K562 (cell line): ENCODE results near the gene PDE6G. TPM values are rescaled to one million over a fixed set of nuclear protein-coding genes. Genes with fewer than 3 reads are reported as not detected.

Experiments
- ATAC-seq: fragments of 200-7000 bp; cut with Tn5 transposase; 3 replicates; pipeline ENCODE4 v1.9.1; 2020; ENCODE audit warnings: moderate library complexity
- BruUV-seq: library from RNA; stranded (reverse); fragments of 400-500 nt; replicated peaks from 2 replicates; lab custom pipeline; 2021; lab: Mats Ljungman, UMichigan
- CTCF ChIA-PET: fragments of 300-600 bp; formaldehyde crosslinking; extraction: SDS; loops from one replicate; lab custom pipeline; 2021; ENCODE audit warnings: low intra/inter-chr PET ratio; lab: Yijun Ruan, JAX
- POLR2A ChIA-PET: fragments of 300-600, 350-650 bp; sonication (Branson Sonifier 250); formaldehyde crosslinking; extraction: SDS; loops from one replicate; lab custom pipeline; 2021; ENCODE audit warnings: antibody characterized with exemption, inconsistent platforms; lab: Yijun Ruan, JAX
- DNase-seq, 4 experiments: peaks; one replicate each; pipeline versions ENCODE4 v3.0.0 to v3.0.0-alpha.2; 2011 to 2018; ENCODE audit warnings: low spot score in 3 of 4, mixed read lengths in 3 of 4; ENCODE audit errors: extremely low read depth in 1 of 4
- FAIRE-seq: peaks from 2 replicates; lab custom pipeline; 2011; peaks lifted over from hg19 to GRCh38; lab: Jason Lieb, UNC
- H2AFZ ChIP-seq: 2 replicates; pipeline ENCODE4 v1.6.0; 2011; ENCODE audit warnings: low read depth, low read length, control low read depth, inconsistent platforms
- H3K27ac ChIP-seq: fragments of 200-600 bp; 3 replicates; pipeline ENCODE4 v1.8.0; 2011; ENCODE audit warnings: low read depth, mild to moderate bottlenecking, control low read depth, inconsistent platforms, low read length, moderate library complexity, mixed read lengths; ENCODE audit errors: extremely low read depth
- H3K27me3 ChIP-seq, 2 experiments: fragments of 300-600 bp in 1 of 2; 2 replicates in 1 of 2; 3 replicates in 1 of 2; pipeline versions ENCODE4 v1.6.0 to v1.8.0; 2011; ENCODE audit warnings: inconsistent platforms in 2 of 2, low read length in 2 of 2, mild to moderate bottlenecking in 1 of 2, mixed read lengths in 1 of 2, moderate library complexity in 1 of 2; ENCODE audit not compliant: control insufficient read depth in 2 of 2, insufficient read depth in 2 of 2
- H3K36me3 ChIP-seq: fragments of 300-600 bp; 3 replicates; pipeline ENCODE4 v1.8.0; 2011; ENCODE audit warnings: mild to moderate bottlenecking, low read length, inconsistent platforms; ENCODE audit not compliant: control insufficient read depth, insufficient read depth
- H3K4me1 ChIP-seq, 2 experiments: fragments of 200-600 bp in 1 of 2; replicated peaks in 1 of 2; 2 replicates in 1 of 2; 3 replicates in 1 of 2; pipeline versions ENCODE4 v1.5.1 to v1.8.0; 2011; ENCODE audit warnings: inconsistent platforms in 2 of 2, low read length in 2 of 2, mild to moderate bottlenecking in 1 of 2, mixed read lengths in 1 of 2, moderate library complexity in 1 of 2; ENCODE audit not compliant: control insufficient read depth in 2 of 2, insufficient read depth in 2 of 2
- H3K4me2 ChIP-seq: 2 replicates; pipeline ENCODE4 v1.6.1; 2011; ENCODE audit warnings: low read length, control low read depth, inconsistent platforms, mixed read lengths; ENCODE audit not compliant: insufficient read depth
- H3K4me3 ChIP-seq: fragments of 200-600 bp; sonication (generic), shearing (Covaris generic); 2 replicates; pipeline ENCODE4 v1.5.1; 2016; ENCODE audit warnings: control low read depth, inconsistent platforms
- H3K79me2 ChIP-seq: fragments of 200-600 bp; 3 replicates; pipeline ENCODE4 v1.8.0; 2011; ENCODE audit warnings: low read length, inconsistent platforms; ENCODE audit not compliant: control insufficient read depth, insufficient read depth
- H3K9ac ChIP-seq, 2 experiments: 2 replicates each; pipeline versions ENCODE4 v1.6.0 to v1.6.1; 2011; ENCODE audit warnings: low read depth in 2 of 2, low read length in 2 of 2, control low read depth in 1 of 2, inconsistent platforms in 1 of 2, mild to moderate bottlenecking in 1 of 2, mixed read lengths in 1 of 2; ENCODE audit not compliant: insufficient read depth in 1 of 2
- H3K9me1 ChIP-seq: one replicate; pipeline ENCODE4 v1.6.0; 2011; ENCODE audit warnings: inconsistent platforms, mild to moderate bottlenecking, low read length, moderate library complexity; ENCODE audit not compliant: control insufficient read depth, insufficient read depth
- H3K9me3 ChIP-seq: replicated peaks from 2 replicates; pipeline ENCODE4 v1.5.1; 2011; ENCODE audit warnings: low read depth, low read length, inconsistent platforms; ENCODE audit not compliant: control insufficient read depth, insufficient read depth
- H4K20me1 ChIP-seq: replicated peaks from 2 replicates; pipeline ENCODE4 v1.6.1; 2011; ENCODE audit warnings: low read length, inconsistent platforms, mixed read lengths; ENCODE audit not compliant: control insufficient read depth, insufficient read depth
- ELF2 ChIP-seq: fragments of 250-450 bp; sonication (Bioruptor Pico); IDR thresholded peaks from 2 replicates; pipeline ENCODE4 v1.5.0; 2021; ENCODE audit warnings: mild to moderate bottlenecking
- MEF2A ChIP-seq: IDR thresholded peaks from 2 replicates; pipeline ENCODE4 v1.6.1; 2011; ENCODE audit warnings: low read depth, mild to moderate bottlenecking, low read length, moderate library complexity; ENCODE audit not compliant: control insufficient read depth
- ZNF431 ChIP-seq: sonication (generic); formaldehyde crosslinking; IDR thresholded peaks from 2 replicates; pipeline ENCODE4 v1.8.0; 2022; ENCODE audit warnings: mild to moderate bottlenecking, missing genetic modification reagents
- ZNF449 ChIP-seq: fragments of 250-450 bp; sonication (Bioruptor Pico); IDR thresholded peaks from 2 replicates; pipeline ENCODE4 v1.8.0; 2022; ENCODE audit warnings: moderate library complexity, mild to moderate bottlenecking, inconsistent platforms
- WGBS: fragments of 100-300 bp; shearing (Covaris generic); methylation state at CpG from one replicate; pipeline ENCODE4 v1.1.6; 2016; ENCODE audit warnings: low coverage, mixed read lengths; ENCODE audit not compliant: insufficient coverage; ENCODE audit errors: missing lambda C conversion rate; 5-methylcytosine and 5-hydroxymethylcytosine counted together
- in situ Hi-C: fragments of 300-500 bp; cut with MboI; formaldehyde crosslinking; loops from 4 replicates; pipeline ENCODE4 v1.15.0; 2018; ENCODE audit warnings: inconsistent platforms, mixed read lengths
- intact Hi-C: fragments of 100-400 bp; cut with micrococcal nuclease; formaldehyde crosslinking; loops from 2 replicates; pipeline ENCODE4 v1.14.2; 2022
- polyA plus RNA-seq, 8 experiments: library from polyadenylated mRNA; depleted of rRNA in 4 of 8; stranded (reverse) in 5 of 8; unstranded in 3 of 8; fragments of >200 nt; fragmentation: Nextera tagmentation in 2 of 8; fragmentation: Illumina TruSeq in 1 of 8; extraction: Ambion mirVana in 2 of 8; extraction: Trizol in 1 of 8; gene quantifications; 2 replicates each; pipeline versions ENCODE4 v1.2.1 to v1.2.3, GENCODE V29; 2011 to 2014; ENCODE audit warnings: inconsistent platforms in 1 of 8, missing spikeins in 1 of 8
- total RNA-seq, 7 experiments: library from RNA; depleted of rRNA in 6 of 7; stranded (reverse); fragments of >200 nt in 6 of 7; fragmentation: Illumina TruSeq in 2 of 7; extraction: Trizol in 2 of 7; gene quantifications; 2 replicates each; pipeline versions ENCODE4 v1.2.1 to v1.2.3, GENCODE V29; 2011 to 2021; ENCODE audit warnings: low replicate concordance in 1 of 7
- TF ChIP-seq, protein P1 (sequence below): fragments of 450-650 bp; IDR thresholded peaks from 2 replicates; pipeline ENCODE4 v1.6.1; 2016; ENCODE audit warnings: mild to moderate bottlenecking
- TF ChIP-seq, protein P2 (sequence below): fragments of 250-450 bp; sonication (Bioruptor Pico); IDR thresholded peaks from 2 replicates; pipeline ENCODE4 v1.8.0; 2022; ENCODE audit warnings: inconsistent platforms, mild to moderate bottlenecking, moderate library complexity, borderline replicate concordance

Gene PDE6G
- total and polyA plus RNA-seq, 9 of the 15 experiments (the other 6 are each of a cell fraction or from before 2014, with no cell fraction given) = 0.14 to 0.59 TPM; not detected in 7

DNA sequence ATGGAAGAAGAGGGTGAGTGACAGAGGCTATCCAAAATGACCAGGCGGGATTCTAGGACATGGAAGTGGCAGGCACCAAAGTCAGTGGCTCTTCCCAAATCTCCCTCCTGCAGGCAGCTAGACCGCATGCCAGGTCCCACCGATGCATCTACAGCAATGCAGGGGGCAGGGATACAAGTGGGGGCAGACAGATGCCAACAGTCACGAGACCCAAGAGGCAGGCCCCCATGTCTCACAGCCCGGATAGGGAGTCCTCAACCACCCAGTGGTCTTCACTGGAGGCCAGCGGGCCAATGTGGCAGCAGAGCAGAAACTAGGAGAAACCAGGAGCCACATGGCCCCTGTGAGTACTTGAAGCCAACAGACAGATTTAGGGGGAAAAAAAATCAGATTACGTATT lies 39.5 kb downstream of the PDE6G start (continued):
- TF ChIP-seq, protein P1, sequence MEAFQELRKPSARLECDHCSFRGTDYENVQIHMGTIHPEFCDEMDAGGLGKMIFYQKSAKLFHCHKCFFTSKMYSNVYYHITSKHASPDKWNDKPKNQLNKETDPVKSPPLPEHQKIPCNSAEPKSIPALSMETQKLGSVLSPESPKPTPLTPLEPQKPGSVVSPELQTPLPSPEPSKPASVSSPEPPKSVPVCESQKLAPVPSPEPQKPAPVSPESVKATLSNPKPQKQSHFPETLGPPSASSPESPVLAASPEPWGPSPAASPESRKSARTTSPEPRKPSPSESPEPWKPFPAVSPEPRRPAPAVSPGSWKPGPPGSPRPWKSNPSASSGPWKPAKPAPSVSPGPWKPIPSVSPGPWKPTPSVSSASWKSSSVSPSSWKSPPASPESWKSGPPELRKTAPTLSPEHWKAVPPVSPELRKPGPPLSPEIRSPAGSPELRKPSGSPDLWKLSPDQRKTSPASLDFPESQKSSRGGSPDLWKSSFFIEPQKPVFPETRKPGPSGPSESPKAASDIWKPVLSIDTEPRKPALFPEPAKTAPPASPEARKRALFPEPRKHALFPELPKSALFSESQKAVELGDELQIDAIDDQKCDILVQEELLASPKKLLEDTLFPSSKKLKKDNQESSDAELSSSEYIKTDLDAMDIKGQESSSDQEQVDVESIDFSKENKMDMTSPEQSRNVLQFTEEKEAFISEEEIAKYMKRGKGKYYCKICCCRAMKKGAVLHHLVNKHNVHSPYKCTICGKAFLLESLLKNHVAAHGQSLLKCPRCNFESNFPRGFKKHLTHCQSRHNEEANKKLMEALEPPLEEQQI = no peak
- TF ChIP-seq, protein P2, sequence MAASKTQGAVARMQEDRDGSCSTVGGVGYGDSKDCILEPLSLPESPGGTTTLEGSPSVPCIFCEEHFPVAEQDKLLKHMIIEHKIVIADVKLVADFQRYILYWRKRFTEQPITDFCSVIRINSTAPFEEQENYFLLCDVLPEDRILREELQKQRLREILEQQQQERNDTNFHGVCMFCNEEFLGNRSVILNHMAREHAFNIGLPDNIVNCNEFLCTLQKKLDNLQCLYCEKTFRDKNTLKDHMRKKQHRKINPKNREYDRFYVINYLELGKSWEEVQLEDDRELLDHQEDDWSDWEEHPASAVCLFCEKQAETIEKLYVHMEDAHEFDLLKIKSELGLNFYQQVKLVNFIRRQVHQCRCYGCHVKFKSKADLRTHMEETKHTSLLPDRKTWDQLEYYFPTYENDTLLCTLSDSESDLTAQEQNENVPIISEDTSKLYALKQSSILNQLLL = no peak
- TF ChIP-seq, all 486 proteins: peak for 0

GRCh38 chr17:81615401-81615930 lies 40.9 kb downstream of the PDE6G start:
- Histone ChIP-seq H3K36me3 (peaks cover 67% of the 10 kb centered on the region), H3K9ac (no peak overlapping the region), H3K4me1 (no peaks in the 10 kb centered on the region), H3K4me3 (no peak overlapping the region), H3K9me1 (no peaks in the 10 kb centered on the region), H4K20me1 (peaks cover 7% of the 10 kb centered on the region; the same call in 1 of the 2 replicates), H3K9me3 (no peaks in the 10 kb centered on the region), H3K27ac (no peak overlapping the region), H2AFZ (no peak overlapping the region), H3K4me2 (no peak overlapping the region), H3K79me2 (peaks cover 52% of the 10 kb centered on the region), H3K27me3 (no peaks in the 10 kb centered on the region)
- FAIRE-seq (no peak), DNase-seq (no peak), ATAC-seq (no peak)
- intact Hi-C loops = no loop called here
- TF ChIP-seq ZNF431 (CRISPR knock-in tag) (no peak), MEF2A (no peak), ELF2 (CRISPR knock-in tag) (no peak), ZNF449 (CRISPR knock-in tag) (no peak)
- CTCF ChIA-PET = no interaction called here
- in situ Hi-C loops = no loop called here
- POLR2A ChIA-PET = interaction anchor here (0.6 to 2.6 kb wide), 3 partner anchors 11 to 404 kb away, joined by 3 to 10 read pairs (median 3); no protein-coding TSS in a partner anchor
- BruUV-seq = no TSS peak
- 90% methylated on average over 4 of the region's 4 CpGs for WGBS
